ENCODE data around the gene CYP1A2.
A peak's percentile ranks its signal among the peaks of the same experiment; 100 is the strongest.

CYP1A2 gene

GRCh38 chr15:74790080-74790916, 41.7 kb downstream of the CYP1A2 start:
- peak; percentile 40 for DNase-seq

GRCh38 chr15:74791007-74791406, 42.4 kb downstream of the CYP1A2 start:
- DNase-seq = no peak

GRCh38 chr15:74791667-74792066, 43.0 kb downstream of the CYP1A2 start:
- DNase-seq = no peak

- no peak for DNase-seq
Observed at GRCh38 chr15:74792227-74793016, 43.8 kb downstream of the CYP1A2 start.

GRCh38 chr15:74793135-74794028, 44.7 kb downstream of the CYP1A2 start:
- DNase-seq = peak; percentile 76

GRCh38 chr15:74794248-74794969, 45.8 kb downstream of the CYP1A2 start:
- DNase-seq = no peak

GRCh38 chr15:74794970-74795349, 46.3 kb downstream of the CYP1A2 start:
- no peak for DNase-seq

GRCh38 chr15:74795966-74796625, 47.5 kb downstream of the CYP1A2 start:
- no peak for DNase-seq

- DNase-seq = no peak
Observed at GRCh38 chr15:74798388-74799254, 50.0 kb downstream of the CYP1A2 start.

GRCh38 chr15:74799255-74799855, 50.7 kb downstream of the CYP1A2 start:
- no peak for DNase-seq

- DNase-seq = peak; percentile 85
Observed at GRCh38 chr15:74799856-74800558, 51.4 kb downstream of the CYP1A2 start.

GRCh38 chr15:74800559-74801094, 52.0 kb downstream of the CYP1A2 start:
- DNase-seq = no peak

- no peak for DNase-seq
Observed at GRCh38 chr15:74801311-74801997, 52.8 kb downstream of the CYP1A2 start.

- no peak for DNase-seq
Observed at GRCh38 chr15:74802290-74802689, 53.6 kb downstream of the CYP1A2 start.

- DNase-seq = no peak
Observed at GRCh38 chr15:74802862-74803447, 54.3 kb downstream of the CYP1A2 start.

- no peak for DNase-seq
Observed at GRCh38 chr15:74804935-74805334, 56.3 kb downstream of the CYP1A2 start.
